ENCODE measurements around the gene ACSL6.
"Not testable (repeated sequence)": the region's sequence is repeated elsewhere in the genome, so short reads cannot be mapped to it uniquely, and the experiment has no call there.

ACSL6 gene

DNA sequence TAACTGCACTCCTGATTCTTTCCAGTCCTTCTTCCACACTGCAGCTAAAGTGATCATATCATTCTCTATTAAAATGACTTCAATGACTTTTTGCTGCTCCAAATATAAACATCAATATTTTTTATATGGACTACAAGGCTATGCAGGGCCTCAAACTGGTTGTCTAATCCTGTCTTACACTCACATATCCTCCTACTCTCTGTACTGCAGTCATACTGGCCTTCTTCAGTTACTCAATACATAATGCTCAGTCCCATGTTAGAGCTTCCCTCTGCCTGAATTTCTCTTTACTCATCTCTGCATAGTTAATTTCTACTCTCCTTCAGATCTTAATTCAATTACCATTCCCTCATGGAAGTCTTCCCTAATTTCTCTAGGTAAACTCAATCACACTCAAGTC lies 69.4 kb downstream of the ACSL6 start:
- Histone ChIP-seq H3K36me3 (ENCODE audit: control insufficient read depth in 1 of 2, insufficient read depth in 2 of 2, low read length in 2 of 2) (no peaks in the 10 kb centered on the region), H3K27ac (ENCODE audit: low read depth, low read length) (no peak overlapping the region), H3K9me3 (ENCODE audit: control insufficient read depth in 1 of 2, low read length in 2 of 2) (no peaks in the 10 kb centered on the region), H3K9ac (ENCODE audit: low read depth in 1 of 2, low read length in 2 of 2) (no peak overlapping the region), H3K27me3 (ENCODE audit: control insufficient read depth in 1 of 2, insufficient read depth in 2 of 2, low read length in 2 of 2) (no peaks in the 10 kb centered on the region), H3K4me3 (ENCODE audit: low read depth in 1 of 2, low read length in 2 of 2) (no peak overlapping the region), H3K4me1 (ENCODE audit: control insufficient read depth in 1 of 2, insufficient read depth in 2 of 2, low read length in 2 of 2) (no peaks in the 10 kb centered on the region)

DNA sequence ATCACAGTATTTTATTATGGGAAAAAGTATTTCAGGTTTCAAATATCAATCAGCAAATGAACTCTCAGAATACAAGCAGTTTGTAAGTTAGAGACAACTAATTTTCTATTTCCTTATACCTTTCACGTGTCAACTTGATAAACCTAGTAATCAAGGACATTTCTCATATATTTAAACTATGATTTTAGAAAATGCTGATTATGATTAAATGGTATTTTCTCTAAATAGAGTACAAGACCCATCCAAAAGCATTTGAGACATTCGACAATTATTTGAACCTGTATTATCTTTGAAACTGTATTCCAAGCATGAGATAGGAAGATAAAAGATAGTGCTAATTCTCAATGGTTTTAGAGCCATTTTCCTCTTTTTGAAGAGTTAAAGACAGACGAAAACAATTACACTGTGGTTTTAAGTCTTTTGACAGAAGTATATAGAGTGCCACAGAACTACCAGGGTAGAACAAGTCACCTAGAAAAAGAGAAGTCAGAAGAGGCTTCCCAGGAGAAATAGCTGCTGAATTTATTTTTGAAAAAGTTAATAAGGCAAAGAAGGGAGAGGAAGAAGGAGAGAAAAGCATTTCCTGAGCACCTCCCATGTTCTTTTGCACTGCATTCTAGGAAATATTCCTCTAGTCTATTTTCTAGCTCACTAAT lies 71.6 kb downstream of the ACSL6 start:
- Histone ChIP-seq H3K27ac (ENCODE audit: low read depth, low read length) (no peak overlapping the region), H3K9ac (ENCODE audit: low read depth in 1 of 2, low read length in 2 of 2) (no peak overlapping the region), H3K4me1 (ENCODE audit: control insufficient read depth in 1 of 2, insufficient read depth in 2 of 2, low read length in 2 of 2) (no peaks in the 10 kb centered on the region), H3K27me3 (ENCODE audit: control insufficient read depth in 1 of 2, insufficient read depth in 2 of 2, low read length in 2 of 2) (no peaks in the 10 kb centered on the region), H3K36me3 (ENCODE audit: control insufficient read depth in 1 of 2, insufficient read depth in 2 of 2, low read length in 2 of 2) (no peaks in the 10 kb centered on the region), H3K4me3 (ENCODE audit: low read depth in 1 of 2, low read length in 2 of 2) (no peak overlapping the region), H3K9me3 (ENCODE audit: control insufficient read depth in 1 of 2, low read length in 2 of 2) (no peaks in the 10 kb centered on the region)

- H3K27me3 ChIP-seq (ENCODE audit: control insufficient read depth in 1 of 2, insufficient read depth in 2 of 2, low read length in 2 of 2) = no peaks in the 10 kb centered on the region
- H3K9ac ChIP-seq (ENCODE audit: low read depth in 1 of 2, low read length in 2 of 2) = no peak overlapping the region
- H3K4me3 ChIP-seq (ENCODE audit: low read depth in 1 of 2, low read length in 2 of 2) = no peak overlapping the region
- H3K4me1 ChIP-seq (ENCODE audit: control insufficient read depth in 1 of 2, insufficient read depth in 2 of 2, low read length in 2 of 2) = no peaks in the 10 kb centered on the region
- H3K36me3 ChIP-seq (ENCODE audit: control insufficient read depth in 1 of 2, insufficient read depth in 2 of 2, low read length in 2 of 2) = no peaks in the 10 kb centered on the region
- peaks cover 6 to 12% of the 10 kb centered on the region in 2 donors for H3K9me3 ChIP-seq (ENCODE audit: control insufficient read depth in 1 of 2, low read length in 2 of 2)
- no peak overlapping the region for H3K27ac ChIP-seq (ENCODE audit: low read depth, low read length)
Observed at GRCh38 chr5:131932235-131932634, 79.2 kb downstream of the ACSL6 start.

- no peaks in the 10 kb centered on the region for H3K4me1 ChIP-seq (ENCODE audit: control insufficient read depth in 1 of 2, insufficient read depth in 2 of 2, low read length in 2 of 2)
- H3K36me3 ChIP-seq (ENCODE audit: control insufficient read depth in 1 of 2, insufficient read depth in 2 of 2, low read length in 2 of 2) = no peaks in the 10 kb centered on the region
- no peak overlapping the region for H3K9ac ChIP-seq (ENCODE audit: low read depth in 1 of 2, low read length in 2 of 2)
- H3K4me3 ChIP-seq (ENCODE audit: low read depth in 1 of 2, low read length in 2 of 2) = no peak overlapping the region
- no peak overlapping the region for H3K27ac ChIP-seq (ENCODE audit: low read depth, low read length)
- H3K9me3 ChIP-seq (ENCODE audit: control insufficient read depth in 1 of 2, low read length in 2 of 2) = peaks cover 6 to 24% of the 10 kb centered on the region in 2 donors
- no peaks in the 10 kb centered on the region for H3K27me3 ChIP-seq (ENCODE audit: control insufficient read depth in 1 of 2, insufficient read depth in 2 of 2, low read length in 2 of 2)
Observed at GRCh38 chr5:131928957-131929356, 82.5 kb downstream of the ACSL6 start.

GRCh38 chr5:131926168-131926567 lies 85.3 kb downstream of the ACSL6 start:
- H3K4me3 ChIP-seq (ENCODE audit: low read depth in 1 of 2, low read length in 2 of 2) = no peak overlapping the region
- H3K36me3 ChIP-seq (ENCODE audit: control insufficient read depth in 1 of 2, insufficient read depth in 2 of 2, low read length in 2 of 2) = no peaks in the 10 kb centered on the region
- H3K4me1 ChIP-seq (ENCODE audit: control insufficient read depth in 1 of 2, insufficient read depth in 2 of 2, low read length in 2 of 2) = no peaks in the 10 kb centered on the region
- H3K9me3 ChIP-seq (ENCODE audit: control insufficient read depth in 1 of 2, low read length in 2 of 2) = peaks cover 6 to 24% of the 10 kb centered on the region in 2 donors
- H3K9ac ChIP-seq (ENCODE audit: low read depth in 1 of 2, low read length in 2 of 2) = no peak overlapping the region
- H3K27me3 ChIP-seq (ENCODE audit: control insufficient read depth in 1 of 2, insufficient read depth in 2 of 2, low read length in 2 of 2) = no peaks in the 10 kb centered on the region
- no peak overlapping the region for H3K27ac ChIP-seq (ENCODE audit: low read depth, low read length)

GRCh38 chr5:131916481-131916880 lies 95.0 kb downstream of the ACSL6 start:
- H3K4me3 ChIP-seq (ENCODE audit: low read depth in 1 of 2, low read length in 2 of 2) = no peak overlapping the region
- no peak overlapping the region for H3K9ac ChIP-seq (ENCODE audit: low read depth in 1 of 2, low read length in 2 of 2)
- no peaks in the 10 kb centered on the region for H3K27me3 ChIP-seq (ENCODE audit: control insufficient read depth in 1 of 2, insufficient read depth in 2 of 2, low read length in 2 of 2)
- no peaks in the 10 kb centered on the region for H3K9me3 ChIP-seq (ENCODE audit: control insufficient read depth in 1 of 2, low read length in 2 of 2)
- H3K27ac ChIP-seq (ENCODE audit: low read depth, low read length) = no peak overlapping the region
- no peaks in the 10 kb centered on the region for H3K4me1 ChIP-seq (ENCODE audit: control insufficient read depth in 1 of 2, insufficient read depth in 2 of 2, low read length in 2 of 2)
- H3K36me3 ChIP-seq (ENCODE audit: control insufficient read depth in 1 of 2, insufficient read depth in 2 of 2, low read length in 2 of 2) = no peaks in the 10 kb centered on the region

GRCh38 chr5:131914472-131914871 lies 97.0 kb downstream of the ACSL6 start:
- Histone ChIP-seq H3K27me3 (ENCODE audit: control insufficient read depth in 1 of 2, insufficient read depth in 2 of 2, low read length in 2 of 2) (no peaks in the 10 kb centered on the region), H3K4me3 (ENCODE audit: low read depth in 1 of 2, low read length in 2 of 2) (no peak overlapping the region), H3K4me1 (ENCODE audit: control insufficient read depth in 1 of 2, insufficient read depth in 2 of 2, low read length in 2 of 2) (no peaks in the 10 kb centered on the region), H3K36me3 (ENCODE audit: control insufficient read depth in 1 of 2, insufficient read depth in 2 of 2, low read length in 2 of 2) (no peaks in the 10 kb centered on the region), H3K9me3 (ENCODE audit: control insufficient read depth in 1 of 2, low read length in 2 of 2) (no peaks in the 10 kb centered on the region), H3K27ac (ENCODE audit: low read depth, low read length) (no peak overlapping the region), H3K9ac (ENCODE audit: low read depth in 1 of 2, low read length in 2 of 2) (no peak overlapping the region)

GRCh38 chr5:131913603-131914002 lies 97.9 kb downstream of the ACSL6 start:
- H3K4me1 ChIP-seq (ENCODE audit: control insufficient read depth in 1 of 2, insufficient read depth in 2 of 2, low read length in 2 of 2) = no peaks in the 10 kb centered on the region
- H3K36me3 ChIP-seq (ENCODE audit: control insufficient read depth in 1 of 2, insufficient read depth in 2 of 2, low read length in 2 of 2) = no peaks in the 10 kb centered on the region
- H3K27me3 ChIP-seq (ENCODE audit: control insufficient read depth in 1 of 2, insufficient read depth in 2 of 2, low read length in 2 of 2) = no peaks in the 10 kb centered on the region
- H3K27ac ChIP-seq (ENCODE audit: low read depth, low read length) = no peak overlapping the region
- no peak overlapping the region for H3K4me3 ChIP-seq (ENCODE audit: low read depth in 1 of 2, low read length in 2 of 2)
- no peak overlapping the region for H3K9ac ChIP-seq (ENCODE audit: low read depth in 1 of 2, low read length in 2 of 2)
- no peaks in the 10 kb centered on the region for H3K9me3 ChIP-seq (ENCODE audit: control insufficient read depth in 1 of 2, low read length in 2 of 2)

DNA sequence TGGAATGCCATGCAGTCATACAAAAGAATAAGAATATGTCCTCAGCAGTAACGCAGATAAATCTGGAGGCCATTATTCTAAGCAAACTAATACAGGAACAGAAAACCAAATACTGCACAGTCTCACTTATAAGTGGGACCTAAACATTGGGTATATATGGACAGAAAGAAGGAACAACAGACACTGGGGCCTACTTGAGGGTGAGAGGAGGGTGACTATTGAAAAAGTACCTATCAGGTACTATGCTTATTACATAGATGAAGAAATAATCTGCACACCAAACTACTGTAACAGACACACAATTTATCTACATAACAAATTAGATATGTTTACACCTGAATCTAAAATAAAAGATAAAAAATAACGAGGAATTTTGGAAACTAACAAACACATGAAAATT lies 104.8 kb downstream of the ACSL6 start:
- H3K4me1 ChIP-seq (ENCODE audit: control insufficient read depth in 1 of 2, insufficient read depth in 2 of 2, low read length in 2 of 2) = no peaks in the 10 kb centered on the region
- H3K36me3 ChIP-seq (ENCODE audit: control insufficient read depth in 1 of 2, insufficient read depth in 2 of 2, low read length in 2 of 2) = no peaks in the 10 kb centered on the region
- no peak overlapping the region for H3K4me3 ChIP-seq (ENCODE audit: low read depth in 1 of 2, low read length in 2 of 2)
- H3K27me3 ChIP-seq (ENCODE audit: control insufficient read depth in 1 of 2, insufficient read depth in 2 of 2, low read length in 2 of 2) = no peaks in the 10 kb centered on the region
- no peak overlapping the region for H3K9ac ChIP-seq (ENCODE audit: low read depth in 1 of 2, low read length in 2 of 2)
- H3K9me3 ChIP-seq (ENCODE audit: control insufficient read depth in 1 of 2, low read length in 2 of 2) = peaks cover 0 to 7% of the 10 kb centered on the region in 2 donors
- no peak overlapping the region for H3K27ac ChIP-seq (ENCODE audit: low read depth, low read length)

GRCh38 chr5:131902266-131902665 lies 109.2 kb downstream of the ACSL6 start:
- H3K4me1 ChIP-seq (ENCODE audit: control insufficient read depth in 1 of 2, insufficient read depth in 2 of 2, low read length in 2 of 2); H3K27ac ChIP-seq (ENCODE audit: low read depth, low read length); H3K9ac ChIP-seq (ENCODE audit: low read depth in 1 of 2, low read length in 2 of 2); H3K4me3 ChIP-seq (ENCODE audit: low read depth in 1 of 2, low read length in 2 of 2); H3K27me3 ChIP-seq (ENCODE audit: control insufficient read depth in 1 of 2, insufficient read depth in 2 of 2, low read length in 2 of 2); H3K9me3 ChIP-seq (ENCODE audit: control insufficient read depth in 1 of 2, low read length in 2 of 2); H3K36me3 ChIP-seq (ENCODE audit: control insufficient read depth in 1 of 2, insufficient read depth in 2 of 2, low read length in 2 of 2): not testable (repeated sequence)

Measured in duodenal mucosa (tissue), 2 donors.